ENCODE data around the gene KRTAP10-8. TPM values are rescaled to one million over a fixed set of nuclear protein-coding genes. Genes with fewer than 3 reads are reported as not detected.

The KRTAP10-8 gene, protein sequence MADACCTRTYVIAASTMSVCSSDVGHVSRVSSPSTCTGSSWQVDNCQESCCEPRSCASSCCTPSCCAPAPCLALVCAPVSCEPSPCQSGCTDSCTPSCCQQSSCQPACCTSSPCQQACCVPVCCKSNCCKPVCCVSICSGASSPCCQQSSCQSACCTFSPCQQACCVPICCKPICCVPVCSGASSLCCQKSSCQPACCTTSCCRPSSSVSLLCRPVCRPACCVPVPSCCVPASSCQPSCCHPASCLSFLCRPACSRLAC
- total RNA-seq, result not detected in 2 replicates

DNA sequence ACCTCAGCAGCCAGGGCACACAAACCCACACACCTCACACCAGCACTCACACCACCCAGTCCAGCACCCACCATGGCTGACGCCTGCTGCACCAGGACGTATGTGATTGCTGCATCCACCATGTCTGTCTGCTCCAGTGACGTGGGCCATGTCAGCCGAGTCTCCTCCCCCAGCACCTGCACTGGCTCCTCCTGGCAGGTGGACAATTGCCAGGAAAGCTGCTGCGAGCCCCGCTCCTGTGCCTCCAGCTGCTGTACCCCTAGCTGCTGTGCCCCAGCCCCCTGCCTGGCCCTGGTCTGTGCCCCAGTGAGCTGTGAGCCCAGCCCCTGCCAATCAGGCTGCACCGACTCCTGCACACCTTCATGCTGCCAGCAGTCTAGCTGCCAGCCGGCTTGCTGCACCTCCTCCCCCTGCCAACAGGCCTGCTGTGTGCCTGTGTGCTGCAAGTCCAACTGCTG, at the start of gene KRTAP10-8:
Gene KRTAP10-8, plus strand, starts transcription at position 51 of the 458 bp plus-strand sequence. Its CDS starts 22 bp downstream, at position 73.

DNA sequence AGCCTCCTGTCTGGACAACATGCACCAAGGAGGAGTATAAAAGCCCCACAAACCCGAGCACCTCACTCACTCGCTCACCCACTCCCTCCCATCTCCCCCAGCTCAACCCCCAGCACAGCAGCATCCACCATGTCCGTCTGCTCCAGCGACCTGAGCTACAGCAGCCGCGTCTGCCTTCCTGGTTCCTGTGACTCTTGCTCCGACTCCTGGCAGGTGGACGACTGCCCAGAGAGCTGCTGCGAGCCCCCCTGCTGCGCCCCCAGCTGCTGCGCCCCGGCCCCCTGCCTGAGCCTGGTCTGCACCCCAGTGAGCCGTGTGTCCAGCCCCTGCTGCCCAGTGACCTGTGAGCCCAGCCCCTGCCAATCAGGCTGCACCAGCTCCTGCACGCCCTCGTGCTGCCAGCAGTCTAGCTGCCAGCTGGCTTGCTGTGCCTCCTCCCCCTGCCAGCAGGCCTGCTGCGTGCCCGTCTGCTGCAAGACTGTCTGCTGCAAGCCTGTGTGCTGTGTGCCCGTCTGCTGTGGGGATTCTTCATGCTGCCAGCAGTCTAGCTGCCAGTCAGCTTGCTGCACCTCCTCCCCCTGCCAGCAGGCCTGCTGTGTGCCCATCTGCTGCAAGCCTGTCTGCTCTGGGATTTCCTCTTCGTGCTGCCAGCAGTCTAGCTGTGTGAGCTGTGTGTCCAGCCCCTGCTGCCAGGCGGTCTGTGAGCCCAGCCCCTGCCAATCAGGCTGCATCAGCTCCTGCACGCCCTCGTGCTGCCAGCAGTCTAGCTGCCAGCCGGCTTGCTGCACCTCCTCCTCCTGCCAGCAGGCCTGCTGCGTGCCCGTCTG, 38.0 kb upstream of the KRTAP10-8 start, which contains the start of gene KRTAP10-4:
Gene KRTAP10-4, plus strand, starts transcription at position 100 of the 827 bp plus-strand sequence. Its CDS starts 30 bp downstream, at position 130.

GRCh38 chr21:44580231-44580821, 31.6 kb upstream of the KRTAP10-8 start, which contains the start of gene KRTAP10-5:
Gene KRTAP10-5 (minus strand): TSS chr21:44580604. CDS start chr21:44580578, 26 bp downstream.

DNA sequence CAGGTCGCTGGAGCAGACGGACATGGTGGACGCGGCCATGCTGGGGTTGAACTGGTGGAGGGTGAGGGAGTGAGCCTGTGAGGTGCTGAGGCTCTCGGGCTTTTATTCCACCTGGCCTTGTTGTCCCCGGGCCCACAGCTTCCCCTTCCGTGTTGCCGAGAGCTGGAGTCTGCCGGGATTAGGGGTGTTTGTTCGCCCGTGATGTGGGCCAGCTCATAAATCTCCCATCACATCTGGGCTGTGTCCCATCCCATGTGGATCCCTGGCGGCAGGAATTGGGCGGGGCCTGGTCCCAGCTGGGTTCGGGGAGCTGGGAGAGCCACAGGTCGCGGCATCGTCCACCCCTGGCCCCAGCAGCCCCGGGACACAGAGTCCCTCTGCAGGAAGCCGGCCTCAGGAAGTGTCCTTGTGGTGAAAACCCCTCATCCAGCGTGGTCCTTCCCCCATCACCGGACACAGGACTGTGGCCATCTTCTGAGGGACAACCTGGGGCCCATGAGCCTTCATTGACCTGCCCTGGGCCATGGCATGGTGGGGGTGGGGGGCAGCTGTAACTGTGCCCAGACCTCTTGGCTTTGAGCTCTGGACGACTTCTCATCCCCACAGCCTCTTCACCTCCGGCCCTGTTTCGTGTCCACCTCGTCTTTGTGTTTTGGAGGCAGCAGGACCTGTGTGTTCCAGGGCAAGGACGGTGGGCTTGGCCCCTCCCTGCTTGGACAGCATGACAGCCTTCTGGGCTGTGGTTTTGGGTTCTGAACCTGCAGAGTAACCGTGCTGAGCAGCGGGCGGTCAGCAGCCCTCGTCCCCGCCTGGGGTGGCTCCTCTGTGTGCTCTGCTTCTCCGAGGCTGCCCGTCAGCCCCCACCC, 19.2 kb upstream of the KRTAP10-8 start, which contains the start of gene KRTAP10-6:
Gene KRTAP10-6, minus strand, starts transcription at position 60 of the 866 bp plus-strand sequence. Its CDS starts 21 bp downstream, at position 39.

DNA sequence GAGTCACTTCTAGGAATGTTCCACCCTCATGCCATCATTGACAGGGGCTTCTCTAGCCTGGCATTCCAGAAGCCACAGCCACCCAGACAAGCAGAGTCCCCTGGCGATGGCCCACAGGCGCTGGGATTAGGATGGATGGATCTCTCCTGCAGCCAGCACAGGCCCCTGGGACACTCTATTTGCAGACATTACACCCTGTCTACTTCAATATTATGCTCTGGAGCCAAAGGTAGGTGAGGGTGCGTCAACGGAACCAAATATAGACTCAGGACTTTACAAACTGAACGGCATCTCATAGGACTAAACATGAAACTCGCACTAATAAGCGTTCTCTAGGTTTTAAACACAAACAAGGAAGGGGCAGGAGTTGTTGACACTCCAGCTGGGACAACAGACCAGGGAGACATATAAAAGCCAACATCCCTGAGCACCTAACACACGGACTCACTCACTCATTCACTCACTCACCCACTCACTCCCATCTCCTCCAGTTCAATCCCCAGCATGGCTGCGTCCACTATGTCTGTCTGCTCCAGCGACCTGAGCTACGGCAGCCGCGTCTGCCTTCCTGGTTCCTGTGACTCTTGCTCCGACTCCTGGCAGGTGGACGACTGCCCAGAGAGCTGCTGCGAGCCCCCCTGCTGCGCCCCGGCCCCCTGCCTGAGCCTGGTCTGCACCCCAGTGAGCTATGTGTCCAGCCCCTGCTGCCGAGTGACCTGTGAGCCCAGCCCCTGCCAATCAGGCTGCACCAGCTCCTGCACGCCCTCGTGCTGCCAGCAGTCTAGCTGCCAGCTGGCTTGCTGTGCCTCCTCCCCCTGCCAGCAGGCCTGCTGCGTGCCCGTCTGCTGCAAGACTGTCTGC, 11.5 kb upstream of the KRTAP10-8 start, which contains the start of gene KRTAP10-7:
Gene KRTAP10-7, plus strand, starts transcription at position 480 of the 861 bp plus-strand sequence. Its CDS starts 25 bp downstream, at position 505.

GRCh38 chr21:44626673-44627143, 14.8 kb downstream of the KRTAP10-8 start, which contains the start of gene KRTAP10-9:
Gene KRTAP10-9 (plus strand): TSS chr21:44627093. CDS start chr21:44627172, 79 bp downstream.

GRCh38 chr21:44637018-44637850, 25.4 kb downstream of the KRTAP10-8 start, which contains the start of gene KRTAP10-10:
Gene KRTAP10-10 (plus strand): TSS chr21:44637356. CDS start chr21:44637418, 62 bp downstream.

DNA sequence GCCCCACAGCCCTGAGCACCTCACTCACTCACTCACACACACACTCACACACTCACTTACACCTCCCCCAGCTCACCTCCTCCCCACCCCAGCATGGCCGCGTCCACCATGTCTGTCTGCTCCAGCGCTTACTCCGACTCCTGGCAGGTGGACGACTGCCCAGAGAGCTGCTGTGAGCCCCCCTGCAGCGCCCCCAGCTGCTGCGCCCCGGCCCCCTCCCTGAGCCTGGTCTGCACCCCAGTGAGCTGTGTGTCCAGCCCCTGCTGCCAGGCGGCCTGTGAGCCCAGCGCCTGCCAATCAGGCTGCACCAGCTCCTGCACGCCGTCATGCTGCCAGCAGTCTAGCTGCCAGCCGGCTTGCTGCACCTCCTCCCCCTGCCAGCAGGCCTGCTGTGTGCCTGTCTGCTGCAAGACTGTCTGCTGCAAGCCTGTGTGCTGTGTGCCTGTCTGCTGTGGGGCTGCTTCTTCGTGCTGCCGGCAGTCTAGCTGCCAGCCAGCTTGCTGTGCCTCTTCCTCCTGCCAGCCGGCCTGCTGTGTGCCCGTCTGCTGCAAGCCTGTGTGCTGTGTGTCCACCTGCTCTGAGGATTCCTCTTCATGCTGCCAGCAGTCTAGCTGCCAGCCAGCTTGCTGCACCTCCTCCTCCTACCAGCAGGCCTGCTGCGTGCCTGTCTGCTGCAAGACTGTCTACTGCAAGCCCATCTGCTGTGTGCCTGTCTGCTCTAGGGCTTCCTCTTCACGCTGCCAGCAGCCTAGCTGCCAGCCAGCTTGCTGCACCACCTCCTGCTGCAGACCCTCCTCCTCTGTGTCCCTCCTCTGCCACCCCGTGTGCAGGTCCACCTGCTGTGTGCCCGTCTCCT, 34.7 kb downstream of the KRTAP10-8 start, which contains the start of gene KRTAP10-11:
Gene KRTAP10-11, plus strand, starts transcription at position 49 of the 856 bp plus-strand sequence. Its CDS starts 45 bp downstream, at position 94.

GRCh38 chr21:44654576-44655175, 42.8 kb downstream of the KRTAP10-8 start, which contains the start of gene KRTAP12-4:
Gene KRTAP12-4 (minus strand): TSS chr21:44654659. CDS start chr21:44654614, 45 bp downstream.

DNA sequence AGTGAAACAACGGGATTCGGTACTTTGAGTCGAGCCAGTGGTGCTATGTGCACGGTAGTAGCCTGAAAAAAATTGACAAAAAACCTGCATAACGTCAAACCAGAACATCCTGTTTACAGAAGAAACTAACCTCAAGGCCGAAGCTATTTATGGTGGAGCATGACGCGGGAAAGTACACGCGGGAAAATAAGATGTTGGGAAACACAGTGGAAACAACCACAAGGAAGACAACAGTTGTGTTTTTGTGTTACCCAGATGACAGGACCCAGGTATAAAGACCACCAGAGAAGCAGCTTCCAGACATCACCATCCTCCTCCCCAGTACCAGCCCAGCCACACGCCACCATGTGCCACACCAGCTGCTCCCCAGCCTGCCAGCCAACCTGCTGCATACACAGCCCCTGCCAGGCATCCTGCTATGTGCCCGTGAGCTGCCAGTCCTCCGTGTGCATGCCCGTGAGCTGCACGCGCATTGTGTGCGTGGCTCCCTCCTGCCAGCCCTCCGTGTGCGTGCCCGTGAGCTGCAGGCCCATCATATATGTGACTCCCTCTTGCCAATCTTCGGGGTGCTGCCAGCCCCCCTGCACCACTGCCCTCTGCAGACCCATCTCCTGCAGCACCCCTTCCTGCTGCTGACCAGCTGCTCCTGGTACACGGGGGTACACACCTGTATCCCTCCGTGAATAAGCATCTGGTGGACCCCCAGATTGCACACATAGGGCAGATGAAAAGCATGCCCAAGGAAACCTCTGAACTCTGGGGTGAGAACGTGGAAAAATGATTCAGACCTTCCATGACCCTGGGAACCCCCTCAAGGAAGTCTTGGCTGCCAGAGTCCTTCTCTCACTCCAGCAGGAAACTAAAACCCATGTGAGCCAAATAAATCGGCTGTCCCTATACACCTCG, 46.0 kb downstream of the KRTAP10-8 start, which contains the start of gene KRTAP12-3:
Gene KRTAP12-3, plus strand, starts transcription at position 298 of the 906 bp plus-strand sequence. Its CDS starts 48 bp downstream, at position 346.

Other genes with a start within 250 kb of the KRTAP10-8 start
- 0.61 and 1.9 TPM in 2 replicates for gene LRRC3, start 156.6 kb upstream of the KRTAP10-8 start, total RNA-seq
- not detected in 2 replicates for gene KRTAP10-1, start 71.9 kb upstream of the KRTAP10-8 start, total RNA-seq
- not detected in 2 replicates for gene KRTAP10-2, start 60.6 kb upstream of the KRTAP10-8 start, total RNA-seq
- not detected in 2 replicates for gene KRTAP10-3, start 53.3 kb upstream of the KRTAP10-8 start, total RNA-seq
- gene KRTAP10-4, start 38.4 kb upstream of the KRTAP10-8 start, total RNA-seq, result not detected in 2 replicates
- not detected in 2 replicates for gene KRTAP10-5, start 31.5 kb upstream of the KRTAP10-8 start, total RNA-seq
- gene KRTAP10-6, start 19.6 kb upstream of the KRTAP10-8 start, total RNA-seq, result not detected in 2 replicates
- not detected in 2 replicates for gene KRTAP10-7, start 11.5 kb upstream of the KRTAP10-8 start, total RNA-seq
- gene KRTAP10-9, start 15.0 kb downstream of the KRTAP10-8 start, total RNA-seq, result not detected in 2 replicates
- gene KRTAP10-10, start 25.3 kb downstream of the KRTAP10-8 start, total RNA-seq, result not detected in 2 replicates
- not detected in 2 replicates for gene KRTAP10-11, start 34.3 kb downstream of the KRTAP10-8 start, total RNA-seq
- not detected in 2 replicates for gene KRTAP12-4, start 42.6 kb downstream of the KRTAP10-8 start, total RNA-seq
- not detected in 2 replicates for gene KRTAP12-3, start 45.9 kb downstream of the KRTAP10-8 start, total RNA-seq
- gene KRTAP12-2, start 54.8 kb downstream of the KRTAP10-8 start, total RNA-seq, result not detected in 2 replicates
- not detected in 2 replicates for gene KRTAP12-1, start 70.1 kb downstream of the KRTAP10-8 start, total RNA-seq
- not detected in 2 replicates for gene KRTAP10-12, start 85.1 kb downstream of the KRTAP10-8 start, total RNA-seq
- not detected in 2 replicates for gene TSPEAR, start 99.5 kb downstream of the KRTAP10-8 start, total RNA-seq
- gene UBE2G2, start 189.7 kb downstream of the KRTAP10-8 start, total RNA-seq, result 75.4 and 101 TPM in 2 replicates
- gene SUMO3, start 206.0 kb downstream of the KRTAP10-8 start, total RNA-seq, result 88.0 and 101 TPM in 2 replicates